Astrocyte of the spinal cord (primary cell): ENCODE results near the gene ZNF407.

ENCODE experiments used
- DNase-seq: peaks from one replicate; pipeline ENCODE4 v3.0.0; 2011; ENCODE audit warnings: low read depth, low spot score
- H3K4me3 ChIP-seq: 2 replicates; pipeline ENCODE4 v1.5.1; 2011; ENCODE audit warnings: low read depth, mild to moderate bottlenecking, low read length, moderate library complexity
- CTCF ChIP-seq: IDR thresholded peaks from 2 replicates; pipeline ENCODE4 v1.5.1; 2012; ENCODE audit warnings: low read depth, mild to moderate bottlenecking, low read length, inconsistent platforms
- in situ Hi-C: cut with HindIII; loops from 2 replicates; pipeline ENCODE4 v1.10.0; 2017; ENCODE audit warnings: low sequenced_read_pairs

Gene ZNF407

GRCh38 chr18:74825460-74825859, 227.8 kb downstream of the ZNF407 start:
- H3K4me3 ChIP-seq: no peak overlapping the region

GRCh38 chr18:74826572-74826971, 228.9 kb downstream of the ZNF407 start:
- no peak for DNase-seq
- in situ Hi-C loops: no loop called here
- no peak overlapping the region for H3K4me3 ChIP-seq
- no peak for TF ChIP-seq CTCF

More at GRCh38 chr18:74825460-74825859, 227.8 kb downstream of the ZNF407 start:
- in situ Hi-C loops: no loop called here
- DNase-seq: no peak
- TF ChIP-seq CTCF: no peak

GRCh38 chr18:74828200-74828599, 230.5 kb downstream of the ZNF407 start:
- no peak for TF ChIP-seq CTCF
- no peak for DNase-seq
- no peak overlapping the region for H3K4me3 ChIP-seq
- in situ Hi-C loops: no loop called here

- no peak overlapping the region for H3K4me3 ChIP-seq
- peak; percentile 18 for DNase-seq
- TF ChIP-seq CTCF: no peak
- in situ Hi-C loops: no loop called here
Measured at GRCh38 chr18:74831571-74832250, 234.0 kb downstream of the ZNF407 start.

- TF ChIP-seq CTCF: no peak
- no peak overlapping the region for H3K4me3 ChIP-seq
- DNase-seq: no peak
- in situ Hi-C loops: no loop called here
Measured at GRCh38 chr18:74832381-74832780, 234.7 kb downstream of the ZNF407 start.

GRCh38 chr18:74832999-74833398, 235.3 kb downstream of the ZNF407 start:
- no peak overlapping the region for H3K4me3 ChIP-seq
- TF ChIP-seq CTCF: no peak
- DNase-seq: no peak
- in situ Hi-C loops: no loop called here
